Islet precursor cell (in vitro differentiated cells): ENCODE measurements around the gene CRYGB.
"Not testable (repeated sequence)": the region's sequence is repeated elsewhere in the genome, so short reads cannot be mapped to it uniquely, and the experiment has no call there.

Experiments used
- DNase-seq: peaks from one replicate; pipeline ENCODE4 v3.0.0-alpha.2; 2018

Gene CRYGB

DNA sequence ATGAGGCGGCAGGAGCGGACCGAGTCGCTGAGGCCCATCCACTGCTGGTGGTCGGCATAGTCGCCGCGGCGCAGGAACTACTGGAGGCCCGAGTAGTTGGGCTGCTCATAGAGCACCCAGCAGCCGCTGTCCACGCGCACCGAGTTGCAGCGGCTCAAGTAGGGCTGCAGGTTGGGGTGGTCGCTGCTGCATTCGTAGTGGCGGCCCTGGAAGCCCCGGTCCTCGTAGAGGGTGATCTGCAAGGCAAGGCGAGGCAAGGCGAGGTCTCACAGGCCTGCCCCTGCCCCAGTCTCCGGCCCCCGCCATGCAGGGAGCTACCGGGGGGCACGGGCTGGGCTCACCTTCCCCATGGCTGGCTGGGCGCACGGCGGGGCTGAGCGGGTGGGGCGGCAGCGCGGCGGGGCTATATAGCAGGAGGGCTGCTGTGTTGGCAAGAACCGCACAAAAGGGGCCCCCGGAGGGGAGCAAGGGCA lies 33.6 kb downstream of the CRYGB start:
- DNase-seq, result not testable (repeated sequence)

- DNase-seq, result peak; percentile 52
Observed at GRCh38 chr2:208103616-208104015, 42.3 kb downstream of the CRYGB start.

DNA sequence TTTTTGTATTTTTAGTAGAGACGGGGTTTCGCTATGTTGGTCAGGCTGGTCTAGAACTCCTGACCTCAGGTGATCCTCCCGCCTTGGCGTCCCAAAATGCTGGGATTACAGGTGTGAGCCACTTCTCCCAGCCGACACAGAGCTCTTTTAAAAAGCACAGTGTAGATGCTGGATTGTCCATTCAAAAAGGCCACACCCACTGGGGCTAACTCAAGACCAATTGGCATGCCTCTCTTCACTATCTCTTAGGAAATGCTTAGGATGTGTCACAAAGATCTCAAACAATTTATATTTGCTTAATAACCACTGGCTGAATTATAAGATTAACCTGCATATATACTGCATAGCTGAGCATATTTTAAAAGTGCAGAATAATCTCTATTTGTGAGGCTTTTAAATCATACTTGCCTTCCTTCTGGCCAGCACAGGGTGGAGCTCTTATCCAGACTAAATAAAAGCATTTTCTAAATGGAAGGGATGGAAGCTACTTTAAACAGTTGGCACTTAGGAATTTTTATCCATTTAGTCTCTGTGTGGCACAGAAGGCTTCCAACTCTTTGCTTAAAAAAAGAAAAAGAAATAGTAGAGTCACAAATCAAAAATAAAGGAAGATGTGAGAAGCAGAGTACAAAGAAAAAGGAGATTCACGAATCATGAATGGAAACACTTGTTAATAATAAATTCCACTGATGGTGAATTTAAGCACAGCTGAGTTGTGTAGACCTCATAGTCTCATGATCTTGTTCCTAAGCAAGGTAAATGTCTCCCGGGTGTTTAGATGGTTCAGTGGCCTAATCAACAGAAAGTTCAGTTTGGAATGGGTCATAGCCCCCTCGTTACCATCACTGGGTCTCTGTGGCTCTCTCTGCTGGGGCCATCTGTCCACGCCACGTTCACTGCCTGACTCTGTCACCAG lies 44.0 kb downstream of the CRYGB start:
- DNase-seq, result no peak

- no peak for DNase-seq
Observed at GRCh38 chr2:208099682-208100470, 46.1 kb downstream of the CRYGB start.

DNA sequence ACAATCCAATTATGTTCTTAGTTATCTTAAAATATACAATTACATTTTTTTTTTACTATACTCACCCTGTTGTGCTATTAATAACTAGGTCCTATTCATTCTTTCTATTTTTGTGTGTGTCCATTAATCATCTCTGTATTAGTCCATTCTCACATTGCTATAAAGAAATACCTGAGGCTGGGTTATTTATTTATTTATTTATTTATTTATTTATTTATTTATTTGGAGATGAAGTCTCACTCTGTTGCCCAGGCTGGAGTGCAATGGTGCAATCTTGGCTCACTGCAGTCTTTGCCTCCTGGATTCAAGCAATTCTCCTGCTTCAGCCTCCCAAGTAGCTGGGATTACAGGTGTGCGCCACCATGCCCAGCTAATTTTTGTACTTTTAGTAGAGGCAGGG lies 47.3 kb downstream of the CRYGB start:
- DNase-seq, result not testable (repeated sequence)

DNA sequence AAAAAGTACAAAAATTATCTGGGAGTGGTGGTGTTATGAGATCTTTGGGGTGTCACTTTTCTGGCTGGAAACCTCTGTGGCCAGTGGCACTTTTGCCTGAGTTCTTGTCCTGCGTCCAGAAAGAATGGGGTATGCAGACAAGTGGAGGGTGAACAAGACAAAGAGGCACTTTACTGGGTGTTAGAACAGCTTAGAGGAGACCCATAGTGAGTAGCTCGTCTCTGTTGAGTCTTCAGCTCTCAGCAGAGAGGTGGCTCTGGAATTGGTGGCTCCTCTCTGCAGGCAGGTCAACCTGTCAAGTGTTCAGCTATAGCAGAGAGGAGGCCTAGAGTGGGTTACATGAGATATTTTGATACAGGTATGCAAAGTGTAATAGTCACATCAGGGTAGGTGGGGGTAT lies 47.7 kb downstream of the CRYGB start:
- no peak for DNase-seq

GRCh38 chr2:208097801-208098200 lies 48.2 kb downstream of the CRYGB start:
- DNase-seq, result no peak

DNA sequence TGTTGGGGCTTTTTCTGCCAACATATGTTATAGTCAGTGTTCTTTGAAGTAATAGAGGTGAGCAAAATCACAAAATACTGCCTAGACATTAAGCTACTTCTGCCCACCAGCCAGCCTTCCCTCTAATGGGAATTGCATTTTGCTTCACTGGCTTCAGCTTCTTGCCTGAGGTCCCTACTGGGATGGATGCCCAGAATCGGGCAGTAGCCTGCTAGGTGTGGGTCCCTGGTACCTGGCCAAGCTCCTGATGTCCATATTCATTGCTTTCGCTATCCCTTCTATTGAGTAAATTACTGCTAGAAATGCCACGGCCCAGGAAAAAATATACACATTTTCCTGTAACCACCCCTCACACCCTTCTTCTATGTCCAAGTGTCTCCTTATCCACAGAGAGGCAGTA lies 48.6 kb downstream of the CRYGB start:
- DNase-seq, result no peak

DNA sequence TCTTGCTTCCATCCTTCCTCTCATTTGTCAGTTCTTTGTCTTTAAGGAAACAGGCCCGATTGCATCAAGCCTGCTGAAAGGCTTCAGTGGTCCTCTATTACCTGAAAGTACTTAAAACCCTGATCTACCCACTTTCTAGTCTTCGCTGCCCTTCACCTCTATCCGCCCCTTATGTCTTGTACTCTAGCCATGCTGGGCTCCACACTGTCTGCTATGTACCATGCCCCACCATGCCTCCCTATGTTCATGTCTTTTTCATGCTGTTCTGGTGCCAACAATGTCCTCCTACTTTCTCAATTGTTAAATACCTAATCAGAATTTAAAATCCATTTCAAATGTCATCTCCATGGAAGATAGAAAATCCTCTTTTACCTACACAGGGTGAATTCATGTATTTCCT lies 49.9 kb downstream of the CRYGB start:
- no peak for DNase-seq

- no peak for DNase-seq
Observed at GRCh38 chr2:208093128-208093527, 52.8 kb downstream of the CRYGB start.
